ENCODE results near the gene OTOG. TPM values are rescaled to one million over a fixed set of nuclear protein-coding genes. Genes with fewer than 3 reads are reported as not detected.
A peak's percentile ranks its signal among the peaks of the same experiment; 100 is the strongest.

The OTOG gene
- polyA plus RNA-seq (2011; rRNA removed) (not detected in 2 replicates), polyA minus RNA-seq (2011; rRNA and poly(A)+ RNA removed) (not detected in 2 replicates)

- POLR2A ChIA-PET: no interaction called here
- TF ChIP-seq CTCF (IDR thresholded peaks at IDR 0.05; ENCODE audit: insufficient read depth, low read depth, low read length): no peak
- no peak within 1 kb of the TSS for H3K4me3 ChIP-seq (ENCODE audit: low read depth, low read length)
- no peak for DNase-seq (ENCODE audit: low read depth)
- H3K27me3 ChIP-seq (ENCODE audit: control insufficient read depth, insufficient read depth, low read length): peaks cover 7% of the 10 kb centered on the region
- CTCF ChIA-PET: no interaction called here
- H3K36me3 ChIP-seq (ENCODE audit: control insufficient read depth, insufficient read depth, low read length): no peaks in the 10 kb centered on the region
Measured at GRCh38 chr11:17547051-17547577, at the start of gene OTOG. Gene OTOG, plus strand, starts transcription at chr11:17547259. Its CDS starts 114 bp downstream, at chr11:17547373.

- CTCF ChIA-PET: interaction anchor here (0.6 to 2.2 kb wide), 7 partner anchors 16 to 268 kb away, joined by 3 to 9 read pairs (median 4); no protein-coding TSS in a partner anchor
- POLR2A ChIA-PET: no interaction called here
- no peaks in the 10 kb centered on the region for H3K36me3 ChIP-seq (ENCODE audit: control insufficient read depth, insufficient read depth, low read length)
- peaks cover 7% of the 10 kb centered on the region; the same call in 1 of the 2 replicates for H3K27me3 ChIP-seq (ENCODE audit: control insufficient read depth, insufficient read depth, low read length)
- no peak for DNase-seq (ENCODE audit: low read depth)
- H3K4me3 ChIP-seq (ENCODE audit: low read depth, low read length): no peak overlapping the region
- TF ChIP-seq CTCF (IDR thresholded peaks at IDR 0.05; ENCODE audit: insufficient read depth, low read depth, low read length): no peak
Measured at GRCh38 chr11:17498058-17498457, 49.0 kb upstream of the OTOG start.

- Histone ChIP-seq H3K4me3 (ENCODE audit: low read depth, low read length) (no peak overlapping the region), H3K36me3 (ENCODE audit: control insufficient read depth, insufficient read depth, low read length) (no peaks in the 10 kb centered on the region), H3K27me3 (ENCODE audit: control insufficient read depth, insufficient read depth, low read length) (peaks cover 7% of the 10 kb centered on the region; the same call in 1 of the 2 replicates)
- CTCF ChIA-PET: interaction anchor here (0.6 to 2.2 kb wide), 8 partner anchors 13 to 268 kb away, joined by 3 to 9 read pairs (median 4); no protein-coding TSS in a partner anchor
- no peak for DNase-seq (ENCODE audit: low read depth)
- peak; percentile 37 for TF ChIP-seq CTCF (IDR thresholded peaks at IDR 0.05; ENCODE audit: insufficient read depth, low read depth, low read length)
- POLR2A ChIA-PET: no interaction called here
Measured at GRCh38 chr11:17498475-17498874, 48.6 kb upstream of the OTOG start.

- H3K27me3 ChIP-seq (ENCODE audit: control insufficient read depth, insufficient read depth, low read length): peaks cover 6% of the 10 kb centered on the region; the same call in 1 of the 2 replicates
- ChIA-PET CTCF (interaction anchor here (1.1 to 8.7 kb wide), 2 partner anchors 12 to 117 kb away, joined by 5 to 101 read pairs; no protein-coding TSS in a partner anchor), POLR2A (no interaction called here)
- H3K36me3 ChIP-seq (ENCODE audit: control insufficient read depth, insufficient read depth, low read length): no peaks in the 10 kb centered on the region
- H3K4me3 ChIP-seq (ENCODE audit: low read depth, low read length): no peak overlapping the region
- TF ChIP-seq CTCF (IDR thresholded peaks at IDR 0.05; ENCODE audit: insufficient read depth, low read depth, low read length): no peak
- no peak for DNase-seq (ENCODE audit: low read depth)
Measured at GRCh38 chr11:17500673-17501072, 46.4 kb upstream of the OTOG start.

GRCh38 chr11:17502630-17503029, 44.4 kb upstream of the OTOG start:
- CTCF ChIA-PET: interaction anchor here (0.7 to 8.7 kb wide), 5 partner anchors 9 to 119 kb away, joined by 3 to 101 read pairs (median 7); no protein-coding TSS in a partner anchor
- no peaks in the 10 kb centered on the region for H3K36me3 ChIP-seq (ENCODE audit: control insufficient read depth, insufficient read depth, low read length)
- no peak overlapping the region for H3K4me3 ChIP-seq (ENCODE audit: low read depth, low read length)
- no peak for TF ChIP-seq CTCF (IDR thresholded peaks at IDR 0.05; ENCODE audit: insufficient read depth, low read depth, low read length)
- DNase-seq (ENCODE audit: low read depth): no peak
- POLR2A ChIA-PET: no interaction called here
- peaks cover 4% of the 10 kb centered on the region for H3K27me3 ChIP-seq (ENCODE audit: control insufficient read depth, insufficient read depth, low read length)
